ENCODE results near the gene FBXW7. TPM values are rescaled to one million over a fixed set of nuclear protein-coding genes. Genes with fewer than 3 reads are reported as not detected.

FBXW7 gene
- total RNA-seq, 1 experiment from 2014 or later = 33.5 TPM

GRCh38 chr4:152559641-152560040 is 23.7 kb upstream of the FBXW7 start:
- intact Hi-C loops (cut with micrococcal nuclease; ENCODE audit: unreplicated experiment) = no loop called here
- no peaks in the 10 kb centered on the region for H3K27me3 ChIP-seq (replicated peaks; ENCODE audit: insufficient read depth, low read depth, low read length, poor library complexity)
- H3K36me3 ChIP-seq (ENCODE audit: insufficient read depth, low read length, poor library complexity, severe bottlenecking) = no peaks in the 10 kb centered on the region
- ChIA-PET CTCF (no interaction called here), POLR2A (ENCODE audit: low non-redundant PET) (no interaction called here)
- H3K4me3 ChIP-seq (ENCODE audit: low read depth, low read length, poor library complexity, severe bottlenecking) = no peak overlapping the region
- no peak for TF ChIP-seq EZH2 (IDR thresholded peaks at IDR 0.05; ENCODE audit: borderline replicate concordance, low read depth, low read length, poor library complexity, severe bottlenecking)
- TF ChIP-seq, protein P1, sequence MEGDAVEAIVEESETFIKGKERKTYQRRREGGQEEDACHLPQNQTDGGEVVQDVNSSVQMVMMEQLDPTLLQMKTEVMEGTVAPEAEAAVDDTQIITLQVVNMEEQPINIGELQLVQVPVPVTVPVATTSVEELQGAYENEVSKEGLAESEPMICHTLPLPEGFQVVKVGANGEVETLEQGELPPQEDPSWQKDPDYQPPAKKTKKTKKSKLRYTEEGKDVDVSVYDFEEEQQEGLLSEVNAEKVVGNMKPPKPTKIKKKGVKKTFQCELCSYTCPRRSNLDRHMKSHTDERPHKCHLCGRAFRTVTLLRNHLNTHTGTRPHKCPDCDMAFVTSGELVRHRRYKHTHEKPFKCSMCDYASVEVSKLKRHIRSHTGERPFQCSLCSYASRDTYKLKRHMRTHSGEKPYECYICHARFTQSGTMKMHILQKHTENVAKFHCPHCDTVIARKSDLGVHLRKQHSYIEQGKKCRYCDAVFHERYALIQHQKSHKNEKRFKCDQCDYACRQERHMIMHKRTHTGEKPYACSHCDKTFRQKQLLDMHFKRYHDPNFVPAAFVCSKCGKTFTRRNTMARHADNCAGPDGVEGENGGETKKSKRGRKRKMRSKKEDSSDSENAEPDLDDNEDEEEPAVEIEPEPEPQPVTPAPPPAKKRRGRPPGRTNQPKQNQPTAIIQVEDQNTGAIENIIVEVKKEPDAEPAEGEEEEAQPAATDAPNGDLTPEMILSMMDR (conservative IDR thresholded peaks at IDR 0.05; ENCODE audit: low read depth, low read length) = no peak
- no peaks in the 10 kb centered on the region for H3K4me1 ChIP-seq (ENCODE audit: insufficient read depth, low read length, poor library complexity, severe bottlenecking)
- no peak overlapping the region for H3K27ac ChIP-seq (ENCODE audit: low read depth, low read length, poor library complexity, severe bottlenecking)
- no TSS peak for BruUV-seq (replicated peaks)
- no peaks in the 10 kb centered on the region for H3K9me3 ChIP-seq (ENCODE audit: low read depth, low read length, poor library complexity, severe bottlenecking)
- DNase-seq (ENCODE audit: low spot score) = no peak

DNA sequence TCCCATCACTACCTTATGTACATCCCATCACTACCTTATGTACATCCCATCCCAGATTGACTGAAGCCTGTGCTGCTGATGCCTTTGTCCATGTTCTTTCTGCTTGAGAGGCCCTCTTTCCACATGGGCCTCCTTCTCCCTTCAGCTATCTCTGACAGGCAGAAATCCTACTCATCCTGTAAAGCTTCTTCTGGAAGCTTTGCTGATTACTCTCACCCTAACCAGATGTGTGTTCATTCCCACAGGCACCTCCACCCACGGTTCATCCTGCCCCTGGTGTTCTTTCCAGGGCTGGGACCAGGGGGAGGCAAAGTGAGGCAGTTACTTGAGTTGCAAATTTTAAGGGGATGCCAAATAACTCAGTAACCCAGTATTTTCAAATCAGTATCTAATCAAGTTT is 22.5 kb upstream of the FBXW7 start:
- no peaks in the 10 kb centered on the region for H3K27me3 ChIP-seq (replicated peaks; ENCODE audit: insufficient read depth, low read depth, low read length, poor library complexity)
- ChIA-PET POLR2A (ENCODE audit: low non-redundant PET) (no interaction called here), CTCF (no interaction called here)
- no peaks in the 10 kb centered on the region for H3K36me3 ChIP-seq (ENCODE audit: insufficient read depth, low read length, poor library complexity, severe bottlenecking)
- H3K4me1 ChIP-seq (ENCODE audit: insufficient read depth, low read length, poor library complexity, severe bottlenecking) = no peaks in the 10 kb centered on the region
- no peak overlapping the region for H3K4me3 ChIP-seq (ENCODE audit: low read depth, low read length, poor library complexity, severe bottlenecking)
- no peak for DNase-seq (ENCODE audit: low spot score)
- intact Hi-C loops (cut with micrococcal nuclease; ENCODE audit: unreplicated experiment) = no loop called here
- no TSS peak for BruUV-seq (replicated peaks)
- TF ChIP-seq EZH2 (IDR thresholded peaks at IDR 0.05; ENCODE audit: borderline replicate concordance, low read depth, low read length, poor library complexity, severe bottlenecking) = no peak
- TF ChIP-seq, protein P1 (conservative IDR thresholded peaks at IDR 0.05; ENCODE audit: low read depth, low read length) = no peak
- no peaks in the 10 kb centered on the region for H3K9me3 ChIP-seq (ENCODE audit: low read depth, low read length, poor library complexity, severe bottlenecking)
- no peak overlapping the region for H3K27ac ChIP-seq (ENCODE audit: low read depth, low read length, poor library complexity, severe bottlenecking)

DNA sequence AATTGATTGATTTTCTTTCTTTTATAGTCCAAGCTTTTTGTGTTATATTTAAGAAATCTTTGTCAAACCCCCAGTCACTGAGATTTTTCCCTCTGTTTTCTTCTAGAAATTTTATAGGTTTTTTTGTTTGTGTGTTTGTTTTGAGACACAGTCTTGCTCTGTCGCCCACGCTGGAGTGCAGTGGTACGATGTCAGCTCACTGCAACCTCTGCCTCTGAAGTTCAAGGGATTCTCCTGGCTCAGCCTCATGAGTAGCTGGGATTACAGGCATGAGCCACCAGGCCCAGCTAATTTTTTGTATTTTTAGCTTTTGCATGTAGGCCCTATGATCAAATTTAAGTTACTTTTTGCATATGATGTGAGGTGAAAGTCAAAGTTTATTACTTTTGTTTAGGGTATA is 20.9 kb upstream of the FBXW7 start:
- H3K27ac ChIP-seq (ENCODE audit: low read depth, low read length, poor library complexity, severe bottlenecking) = no peak overlapping the region
- no peaks in the 10 kb centered on the region for H3K27me3 ChIP-seq (replicated peaks; ENCODE audit: insufficient read depth, low read depth, low read length, poor library complexity)
- CTCF ChIA-PET = no interaction called here
- DNase-seq (ENCODE audit: low spot score) = no peak
- H3K4me3 ChIP-seq (ENCODE audit: low read depth, low read length, poor library complexity, severe bottlenecking) = no peak overlapping the region
- no peaks in the 10 kb centered on the region for H3K36me3 ChIP-seq (ENCODE audit: insufficient read depth, low read length, poor library complexity, severe bottlenecking)
- H3K4me1 ChIP-seq (ENCODE audit: insufficient read depth, low read length, poor library complexity, severe bottlenecking) = no peaks in the 10 kb centered on the region
- intact Hi-C loops (cut with micrococcal nuclease; ENCODE audit: unreplicated experiment) = no loop called here
- TF ChIP-seq, protein P1 (conservative IDR thresholded peaks at IDR 0.05; ENCODE audit: low read depth, low read length) = no peak
- no peak for TF ChIP-seq EZH2 (IDR thresholded peaks at IDR 0.05; ENCODE audit: borderline replicate concordance, low read depth, low read length, poor library complexity, severe bottlenecking)
- no TSS peak for BruUV-seq (replicated peaks)
- POLR2A ChIA-PET (ENCODE audit: low non-redundant PET) = no interaction called here
- no peaks in the 10 kb centered on the region for H3K9me3 ChIP-seq (ENCODE audit: low read depth, low read length, poor library complexity, severe bottlenecking)
